SK-N-SH (cell line): ENCODE data around the gene LRRC1.

Experiments
- EP300 ChIP-seq, 2 experiments: IDR thresholded peaks; 2 replicates each; pipeline versions ENCODE4 v1.4.0 to v1.6.1; 2012; ENCODE audit warnings: borderline replicate concordance in 1 of 2, low read depth in 1 of 2, low read length in 1 of 2
- JUND ChIP-seq: IDR thresholded peaks from 2 replicates; pipeline ENCODE4 v1.4.0; 2012
- POLR2AphosphoS5 ChIP-seq: IDR thresholded peaks from 2 replicates; pipeline ENCODE4 v1.6.1; 2012; ENCODE audit warnings: low read depth, low read length
- SIN3A ChIP-seq: IDR thresholded peaks from 2 replicates; pipeline ENCODE4 v1.6.1; 2012; ENCODE audit warnings: low read depth, mild to moderate bottlenecking, low read length, moderate library complexity, borderline replicate concordance
- TF ChIP-seq, protein P1 (sequence below): fragments of 200-600 bp; sonication (generic); IDR thresholded peaks from 2 replicates; pipeline ENCODE4 v1.6.1; 2017; ENCODE audit warnings: antibody characterized with exemption, mild to moderate bottlenecking, moderate library complexity

DNA sequence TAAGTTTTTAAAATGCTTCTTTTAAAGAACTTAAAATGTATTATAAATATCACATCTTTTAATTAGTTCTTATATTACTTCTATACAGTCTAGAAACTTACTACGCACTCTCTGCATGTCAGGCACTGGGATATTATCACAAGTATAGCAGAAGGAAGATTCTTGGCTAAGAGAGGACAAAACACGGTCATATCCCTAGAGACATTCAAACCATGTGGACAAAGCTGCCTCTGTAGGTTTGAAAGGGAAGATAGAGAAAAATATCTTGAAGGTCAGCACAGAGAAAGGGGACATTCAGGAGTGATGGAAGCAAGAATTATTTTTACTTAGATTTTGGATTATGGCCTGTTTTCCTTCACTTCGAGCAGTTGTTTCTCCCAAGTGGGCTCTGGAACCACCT lies 64.1 kb downstream of the LRRC1 start:
- TF ChIP-seq JUND, result no peak
- TF ChIP-seq POLR2AphosphoS5, result no peak
- no peak for TF ChIP-seq EP300 (IDR thresholded peaks at IDR 0.05; ENCODE audit: borderline replicate concordance in 1 of 2, low read depth in 1 of 2, low read length in 1 of 2)
- TF ChIP-seq SIN3A, result no peak
- TF ChIP-seq, protein P1, sequence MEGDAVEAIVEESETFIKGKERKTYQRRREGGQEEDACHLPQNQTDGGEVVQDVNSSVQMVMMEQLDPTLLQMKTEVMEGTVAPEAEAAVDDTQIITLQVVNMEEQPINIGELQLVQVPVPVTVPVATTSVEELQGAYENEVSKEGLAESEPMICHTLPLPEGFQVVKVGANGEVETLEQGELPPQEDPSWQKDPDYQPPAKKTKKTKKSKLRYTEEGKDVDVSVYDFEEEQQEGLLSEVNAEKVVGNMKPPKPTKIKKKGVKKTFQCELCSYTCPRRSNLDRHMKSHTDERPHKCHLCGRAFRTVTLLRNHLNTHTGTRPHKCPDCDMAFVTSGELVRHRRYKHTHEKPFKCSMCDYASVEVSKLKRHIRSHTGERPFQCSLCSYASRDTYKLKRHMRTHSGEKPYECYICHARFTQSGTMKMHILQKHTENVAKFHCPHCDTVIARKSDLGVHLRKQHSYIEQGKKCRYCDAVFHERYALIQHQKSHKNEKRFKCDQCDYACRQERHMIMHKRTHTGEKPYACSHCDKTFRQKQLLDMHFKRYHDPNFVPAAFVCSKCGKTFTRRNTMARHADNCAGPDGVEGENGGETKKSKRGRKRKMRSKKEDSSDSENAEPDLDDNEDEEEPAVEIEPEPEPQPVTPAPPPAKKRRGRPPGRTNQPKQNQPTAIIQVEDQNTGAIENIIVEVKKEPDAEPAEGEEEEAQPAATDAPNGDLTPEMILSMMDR, result no peak
